Right cardiac atrium (tissue), 5 donors: ENCODE data around the gene PSENEN. TPM values are rescaled to one million over a fixed set of nuclear protein-coding genes. Genes with fewer than 3 reads are reported as not detected.

Experiments used
- ATAC-seq, 2 donors: fragments of 200-7000 bp; cut with Tn5 transposase; one replicate each; pipeline versions ENCODE4 v1.8.0 to v1.9.1; 2020; ENCODE audit warnings: moderate library complexity in 2 of 2, mild to moderate bottlenecking in 1 of 2
- DNase-seq, 3 donors: peaks; one replicate each; pipeline ENCODE4 v3.0.0-alpha.2; 2020
- H3K27ac ChIP-seq: one replicate; pipeline ENCODE4 v1.5.1; 2013; ENCODE audit warnings: mild to moderate bottlenecking, low read length, control low read depth, moderate library complexity
- H3K27me3 ChIP-seq: one replicate; pipeline ENCODE4 v1.6.1; 2013; ENCODE audit not compliant: control insufficient read depth, insufficient read depth
- H3K4me1 ChIP-seq: one replicate; pipeline ENCODE4 v1.6.1; 2013; ENCODE audit warnings: low read length; ENCODE audit not compliant: control insufficient read depth, insufficient read depth
- H3K4me3 ChIP-seq: one replicate; pipeline ENCODE4 v1.5.1; 2013; ENCODE audit warnings: low read length, control low read depth
- H3K9me3 ChIP-seq: one replicate; pipeline ENCODE4 v1.6.1; 2013; ENCODE audit warnings: low read length; ENCODE audit not compliant: control insufficient read depth
- WGBS: extraction: QIAGEN DNeasy Blood & Tissue Kit; methylation state at CpG from one replicate; pipeline ENCODE4 v1.1.7; 2013; 5-methylcytosine and 5-hydroxymethylcytosine counted together
- intact Hi-C, 4 donors: fragments of 100-400 bp; cut with DNase I; formaldehyde crosslinking; loops; one replicate each; pipeline versions ENCODE4 v1.11.0 to v1.14.0; 2022 to 2023
- polyA plus RNA-seq: library from polyadenylated mRNA; stranded (reverse); fragments of 200-250 nt; gene quantifications from one replicate; pipeline ENCODE4 v1.2.3, GENCODE V29; 2013
- total RNA-seq, 4 donors: library from RNA; stranded (reverse); fragmentation: NEBNext Ultra II Directional; extraction: Animal tissue kit (Norgen Biotek cat#: 25700); gene quantifications; one replicate each; pipeline ENCODE4 v1.2.1, GENCODE V29; 2021
- donor health status: healthy with polysubstance abuse.
- donor health status: DM: no; HTN: yes; CAD: no.
- donor health status: DM: no; HTN: no; CAD: no.
- donor health status: DM: no; HTN: yes; CAD: no; lungs with severe emphysema.
- donor health status: DM: yes; HTN: yes; CAD: no.

PSENEN gene
- total and polyA plus RNA-seq, 5 donors: 40.0 to 69.7 (median 47.5) TPM

GRCh38 chr19:35743640-35744429 lies 1.6 kb upstream of the PSENEN start:
- DNase-seq (peak in 1 of 3 donors; percentile 57), ATAC-seq (no peak)
- intact Hi-C loops: no loop called here
- no peak overlapping the region for H3K27ac ChIP-seq
- no peaks in the 10 kb centered on the region for H3K9me3 ChIP-seq
- H3K4me1 ChIP-seq: peaks cover 4% of the 10 kb centered on the region
- H3K4me3 ChIP-seq: no peak overlapping the region
- no peaks in the 10 kb centered on the region for H3K27me3 ChIP-seq
- 86% methylated on average over 19 of the region's 19 CpGs for WGBS

DNA sequence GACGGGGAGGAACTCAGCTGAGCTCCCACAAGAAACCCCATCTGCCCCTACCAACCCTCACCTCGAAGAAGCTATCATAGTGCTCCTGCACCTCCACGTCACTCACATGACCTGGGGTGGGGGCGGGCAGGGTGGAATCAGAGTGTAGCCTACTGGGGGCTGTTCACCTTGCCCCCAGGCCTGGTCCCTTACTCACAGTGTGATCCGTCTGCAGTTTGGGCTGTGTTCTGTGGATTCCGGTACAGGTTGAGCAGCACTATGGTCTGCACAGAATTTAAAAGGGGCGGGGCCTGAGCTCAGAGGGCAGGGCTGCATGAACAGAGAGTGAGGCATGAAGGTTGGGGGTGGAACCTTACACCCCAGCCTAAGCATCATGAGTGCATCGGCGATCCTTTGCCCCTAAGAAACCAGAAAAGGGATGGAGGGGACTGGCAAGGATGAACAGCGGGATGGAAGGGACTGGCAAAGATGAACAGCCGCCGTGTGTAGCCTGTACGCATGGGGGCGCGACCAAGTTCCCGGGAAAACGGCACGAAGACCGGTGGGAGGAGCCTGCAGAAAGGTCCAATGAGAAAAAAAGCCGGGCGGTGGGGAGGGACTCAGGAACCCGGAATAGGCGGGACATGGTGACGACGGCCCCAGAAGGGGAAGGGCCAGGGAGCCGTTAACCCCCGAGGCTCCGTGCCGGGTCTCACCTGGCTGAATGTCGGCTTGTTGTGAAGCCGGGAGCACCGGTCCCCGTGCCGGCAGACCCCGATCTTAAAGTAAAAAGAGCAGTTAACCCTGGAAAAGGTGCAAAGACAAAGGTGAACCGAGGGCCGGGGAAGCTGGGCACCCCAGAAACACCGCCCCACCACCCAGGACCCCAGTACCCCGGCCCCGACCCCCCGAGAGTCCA lies 772 bp upstream of the PSENEN start:
- peak overlapping the region; percentile 97 for H3K27ac ChIP-seq
- ATAC-seq: peak; percentile 80 to 81
- H3K27me3 ChIP-seq: no peaks in the 10 kb centered on the region
- intact Hi-C loops: no loop called here
- H3K4me3 ChIP-seq: peak overlapping the region; percentile 95
- peak; percentile 95 to 97 (median 97) for DNase-seq
- WGBS: 8% methylated on average over 41 of the region's 41 CpGs
- peaks cover 4% of the 10 kb centered on the region for H3K4me1 ChIP-seq
- no peaks in the 10 kb centered on the region for H3K9me3 ChIP-seq

- Histone ChIP-seq H3K4me1 (peaks cover 4% of the 10 kb centered on the region), H3K27ac (no peak overlapping the region), H3K9me3 (no peaks in the 10 kb centered on the region), H3K27me3 (no peaks in the 10 kb centered on the region), H3K4me3 (peak overlapping the region; percentile 78)
- no peak for ATAC-seq
- 2% methylated on average over 4 of the region's 4 CpGs for WGBS
- intact Hi-C loops: no loop called here
- no peak for DNase-seq
Observed at GRCh38 chr19:35746087-35746462, 624 bp downstream of the PSENEN start.

DNA sequence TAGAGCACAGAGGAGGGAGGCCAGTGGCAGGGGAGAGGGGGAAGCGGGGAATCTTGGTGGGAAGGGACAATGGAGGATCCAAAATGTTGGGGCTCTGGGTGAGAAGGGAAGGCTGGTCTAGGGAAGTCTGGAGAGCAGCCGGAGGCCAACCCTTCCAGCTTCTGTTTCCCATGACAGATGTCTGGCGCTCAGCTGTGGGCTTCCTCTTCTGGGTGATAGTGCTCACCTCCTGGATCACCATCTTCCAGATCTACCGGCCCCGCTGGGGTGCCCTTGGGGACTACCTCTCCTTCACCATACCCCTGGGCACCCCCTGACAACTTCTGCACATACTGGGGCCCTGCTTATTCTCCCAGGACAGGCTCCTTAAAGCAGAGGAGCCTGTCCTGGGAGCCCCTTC lies 1.1 kb downstream of the PSENEN start:
- peaks cover 4% of the 10 kb centered on the region for H3K4me1 ChIP-seq
- no peak for ATAC-seq
- no peaks in the 10 kb centered on the region for H3K9me3 ChIP-seq
- DNase-seq: peak in 1 of 3 donors; percentile 49
- no peaks in the 10 kb centered on the region for H3K27me3 ChIP-seq
- WGBS: 82% methylated on average over 5 of the region's 5 CpGs
- intact Hi-C loops: no loop called here
- no peak overlapping the region for H3K4me3 ChIP-seq
- no peak overlapping the region for H3K27ac ChIP-seq

- WGBS: under 1% methylated on average over 45 of the region's 45 CpGs
- DNase-seq (peak; percentile 99), ATAC-seq (peak; percentile 88 to 92)
- no peaks in the 10 kb centered on the region for H3K9me3 ChIP-seq
- H3K27ac ChIP-seq: peak within 1 kb of the TSS; percentile 61
- H3K4me1 ChIP-seq: peaks cover 4% of the 10 kb centered on the region
- intact Hi-C loops: no loop called here
- no peaks in the 10 kb centered on the region for H3K27me3 ChIP-seq
- peak within 1 kb of the TSS; percentile 92 for H3K4me3 ChIP-seq
Observed at GRCh38 chr19:35748106-35749020, 2.9 kb downstream of the PSENEN start, which contains the start of gene LIN37. LIN37 (plus strand) TSS chr19:35748576; CDS start chr19:35748725, 149 bp downstream.

DNA sequence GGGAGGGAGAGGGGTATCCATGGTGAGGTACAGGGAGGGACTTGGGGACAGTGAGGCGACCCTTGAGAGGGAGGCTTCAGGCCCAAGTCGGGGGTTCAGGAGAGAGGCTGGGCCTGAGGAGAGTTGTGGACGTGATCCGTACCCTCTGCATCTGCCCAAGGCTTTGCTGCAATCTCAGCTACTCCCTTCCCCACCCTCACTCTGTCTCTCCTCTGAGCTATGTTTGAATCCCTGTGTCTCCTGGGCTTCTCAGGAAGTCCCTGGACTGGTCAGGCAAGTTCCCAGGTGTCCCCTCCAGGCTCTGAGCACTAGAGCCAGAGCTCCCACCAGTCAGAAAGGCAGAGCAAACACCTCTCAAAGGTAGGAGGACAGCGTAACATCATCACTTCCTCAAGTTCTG lies 4.7 kb downstream of the PSENEN start:
- H3K27ac ChIP-seq: no peak overlapping the region
- H3K9me3 ChIP-seq: no peaks in the 10 kb centered on the region
- no peaks in the 10 kb centered on the region for H3K27me3 ChIP-seq
- no peak overlapping the region for H3K4me3 ChIP-seq
- intact Hi-C loops: loop anchor here in 1 of 4 donors (10.0 kb wide), 1 partner anchor 185 kb away; the partner anchor contains the start of gene LRFN3
- WGBS: 89% methylated on average over 5 of the region's 5 CpGs
- ATAC-seq: no peak
- peaks cover 2% of the 10 kb centered on the region for H3K4me1 ChIP-seq
- no peak for DNase-seq

GRCh38 chr19:35751839-35752745 lies 6.6 kb downstream of the PSENEN start:
- H3K27ac ChIP-seq: no peak overlapping the region
- peaks cover 2% of the 10 kb centered on the region for H3K4me1 ChIP-seq
- H3K27me3 ChIP-seq: no peaks in the 10 kb centered on the region
- H3K4me3 ChIP-seq: no peak overlapping the region
- ATAC-seq (no peak), DNase-seq (peak in 1 of 3 donors; percentile 51)
- intact Hi-C loops: loop anchor here in 1 of 4 donors (10.0 kb wide), 1 partner anchor 183 kb away; the partner anchor contains the start of gene LRFN3
- 88% methylated on average over 14 of the region's 14 CpGs for WGBS
- H3K9me3 ChIP-seq: no peaks in the 10 kb centered on the region

GRCh38 chr19:35752746-35753350 lies 7.4 kb downstream of the PSENEN start:
- Histone ChIP-seq H3K27ac (no peak overlapping the region), H3K4me3 (no peak overlapping the region), H3K4me1 (peaks cover 2% of the 10 kb centered on the region), H3K9me3 (no peaks in the 10 kb centered on the region), H3K27me3 (no peaks in the 10 kb centered on the region)
- peak in 2 of 3 donors; percentile 51 to 53 for DNase-seq
- ATAC-seq: no peak
- WGBS: 93% methylated on average over 20 of the region's 20 CpGs
- intact Hi-C loops: loop anchor here in 1 of 4 donors (10.0 kb wide), 1 partner anchor 182 kb away; the partner anchor contains the start of gene LRFN3

DNA sequence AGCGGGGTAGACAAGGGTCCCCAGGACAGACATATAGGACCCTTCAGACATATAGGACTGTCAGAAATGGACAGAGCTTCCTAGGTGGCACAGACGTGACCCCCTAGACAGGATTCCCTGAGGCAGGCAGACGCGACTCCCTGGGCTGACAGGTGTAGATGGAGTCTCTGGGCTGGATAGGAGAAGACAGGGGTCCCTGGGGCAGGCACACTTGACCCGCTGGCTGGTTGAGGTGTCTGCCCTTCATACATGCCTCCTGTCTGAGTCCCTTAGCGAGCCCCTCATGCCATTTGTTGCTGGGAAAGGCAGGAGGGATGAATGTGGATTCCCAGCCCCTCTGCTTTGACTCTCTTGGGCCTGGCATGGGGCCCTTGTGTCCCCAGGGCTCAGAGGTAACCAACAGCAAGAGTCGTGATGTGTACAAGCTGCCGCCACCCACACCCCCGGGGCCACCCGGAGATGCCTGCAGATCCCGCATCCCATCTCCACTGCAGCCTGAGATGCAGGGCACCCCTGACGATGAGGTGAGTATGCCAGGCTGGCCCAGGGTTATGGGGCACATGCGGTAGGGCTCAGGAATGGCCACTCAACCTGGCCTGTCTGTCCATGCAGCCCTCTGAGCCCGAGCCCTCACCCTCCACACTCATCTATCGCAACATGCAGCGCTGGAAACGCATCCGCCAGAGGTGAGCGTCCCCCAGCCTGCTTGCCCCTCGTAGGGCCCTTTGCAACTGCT lies 8.4 kb downstream of the PSENEN start:
- DNase-seq: peak in 1 of 3 donors; percentile 58

More for the DNA sequence above, 8.4 kb downstream of the PSENEN start:
- Histone ChIP-seq H3K27me3 (no peaks in the 10 kb centered on the region), H3K9me3 (no peaks in the 10 kb centered on the region), H3K4me1 (peaks cover 2% of the 10 kb centered on the region), H3K27ac (no peak overlapping the region), H3K4me3 (no peak overlapping the region)
- no peak for ATAC-seq
- intact Hi-C loops: loop anchor here in 1 of 4 donors (10.0 kb wide), 1 partner anchor 181 kb away; the partner anchor contains the start of gene LRFN3
- 87% methylated on average over 20 of the region's 20 CpGs for WGBS
